Left renal pelvis (tissue), 4 donors: ENCODE data around the gene LRRC42. TPM values are rescaled to one million over a fixed set of nuclear protein-coding genes. Genes with fewer than 3 reads are reported as not detected.
"Not testable (repeated sequence)": the region's sequence is repeated elsewhere in the genome, so short reads cannot be mapped to it uniquely, and the experiment has no call there.

Experiments used
- DNase-seq, 4 donors: peaks; one replicate each; pipeline ENCODE4 v3.0.0-alpha.2; 2013; ENCODE audit warnings: low read depth in 4 of 4, low spot score in 3 of 4
- polyA plus RNA-seq, 4 donors: library from polyadenylated mRNA; unstranded; fragments of 120-200 nt; gene quantifications; one replicate each; pipeline ENCODE4 v1.2.1, GENCODE V29; 2013; ENCODE audit not compliant: insufficient read length in 4 of 4

The LRRC42 gene
- polyA plus RNA-seq, 4 donors = 34.9 to 45.8 (median 43.5) TPM

DNA sequence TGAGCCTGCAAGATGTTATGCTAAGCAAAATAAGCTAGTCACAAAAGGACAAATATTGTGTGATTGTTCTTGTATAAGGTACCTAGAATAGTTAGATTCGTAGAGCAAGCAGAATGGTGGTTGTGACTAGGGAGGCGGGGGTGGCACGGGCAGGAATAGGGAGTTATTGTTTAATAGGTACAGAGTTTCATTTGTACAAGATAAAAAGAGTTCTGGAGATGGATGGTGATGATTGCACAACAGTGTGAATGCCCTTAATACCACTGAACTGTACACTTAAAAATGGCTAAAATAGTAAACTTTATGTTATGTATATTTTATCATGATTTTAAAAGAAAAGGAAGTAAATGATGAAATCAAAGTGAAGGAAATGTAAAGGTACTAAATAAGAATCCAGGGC is 20.6 kb downstream of the LRRC42 start:
- no peak for DNase-seq

DNA sequence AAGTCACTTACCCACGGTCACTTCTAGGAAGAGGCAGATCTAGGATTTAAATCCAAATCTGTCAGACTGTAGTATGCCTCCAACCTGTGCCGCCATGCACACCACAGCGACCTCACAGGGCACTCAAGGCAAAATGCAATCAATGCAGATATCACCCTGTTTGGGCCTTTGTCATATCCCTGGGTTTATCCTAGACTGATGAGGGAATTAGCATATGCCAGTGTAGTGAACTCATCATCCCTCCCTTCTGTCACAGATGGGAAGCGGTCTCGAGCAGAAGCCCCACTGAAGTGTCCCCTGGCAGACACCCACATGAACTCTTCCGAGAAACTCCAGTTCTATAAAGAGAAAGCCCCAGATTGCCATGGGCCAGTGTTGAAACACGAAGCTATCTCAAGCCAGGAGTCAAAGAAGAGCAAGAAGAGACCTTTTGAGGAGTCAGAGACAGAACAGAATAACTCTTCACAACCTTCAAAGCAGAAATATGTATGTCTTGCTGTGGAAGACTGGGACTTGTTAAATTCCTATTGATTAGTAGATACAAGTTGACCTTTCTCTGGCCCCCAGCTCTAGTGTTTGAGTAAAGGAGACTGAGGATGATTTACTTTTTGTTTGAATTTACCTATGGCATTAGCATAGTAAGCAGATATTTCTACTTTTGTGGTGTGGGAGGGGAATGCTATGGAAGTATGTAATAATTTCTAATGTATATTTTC is 21.4 kb downstream of the LRRC42 start:
- no peak for DNase-seq

DNA sequence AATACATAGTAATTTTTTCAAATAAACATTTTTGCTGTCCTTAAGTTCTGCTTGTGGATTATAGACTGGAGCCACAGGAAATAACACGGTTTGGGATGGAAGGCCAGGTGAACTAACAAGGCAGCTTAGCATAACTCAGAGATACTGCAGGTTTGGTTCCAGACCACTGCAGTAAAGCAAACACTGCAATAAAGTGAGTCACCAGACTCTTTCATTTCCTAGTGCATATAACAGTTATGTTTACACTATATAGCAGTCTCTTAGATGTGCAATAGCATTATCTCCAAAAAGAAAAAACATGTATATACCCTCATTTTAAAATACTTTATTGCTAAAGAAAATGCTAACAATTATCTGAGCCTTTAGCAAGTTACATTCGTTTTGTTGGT is 22.0 kb downstream of the LRRC42 start:
- no peak for DNase-seq

DNA sequence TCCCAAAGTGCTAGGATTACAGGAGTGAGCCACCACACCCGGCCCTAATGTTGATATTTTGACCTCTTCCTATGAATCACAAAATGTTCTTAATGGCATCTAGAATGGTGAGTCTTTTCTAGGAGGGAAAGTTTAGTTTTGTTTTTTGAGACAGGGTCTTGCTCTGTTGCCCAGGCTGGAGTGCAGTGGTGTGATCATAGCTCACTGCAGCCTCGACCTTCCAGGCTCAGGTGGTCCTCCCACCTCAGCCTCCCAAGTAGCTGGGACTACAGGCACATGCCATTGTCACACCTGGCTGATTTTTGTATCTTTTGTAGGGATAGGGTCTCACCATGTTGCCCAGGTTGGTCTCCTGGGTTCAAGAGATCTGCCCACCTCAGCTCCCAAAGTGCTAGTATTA is 23.2 kb downstream of the LRRC42 start:
- not testable (repeated sequence) for DNase-seq

DNA sequence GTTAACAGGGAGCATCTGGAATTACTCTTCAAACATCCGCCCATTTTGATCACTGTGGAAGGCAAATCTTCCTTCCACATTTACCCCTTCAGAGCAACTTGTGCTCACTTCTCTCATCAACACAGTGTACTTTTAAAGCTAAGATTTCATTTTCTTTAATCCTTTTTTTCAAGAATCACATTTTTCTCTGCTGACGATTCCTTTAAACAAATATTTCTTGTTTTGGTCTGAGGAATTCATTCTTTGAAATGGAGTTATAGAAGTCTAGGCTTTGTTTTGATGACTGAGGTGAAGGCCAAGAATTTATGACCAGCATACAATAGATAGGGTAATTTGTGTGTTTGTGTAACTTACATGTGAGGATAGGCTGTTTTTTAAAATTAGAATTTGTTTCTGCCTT is 25.6 kb downstream of the LRRC42 start:
- no peak for DNase-seq

DNA sequence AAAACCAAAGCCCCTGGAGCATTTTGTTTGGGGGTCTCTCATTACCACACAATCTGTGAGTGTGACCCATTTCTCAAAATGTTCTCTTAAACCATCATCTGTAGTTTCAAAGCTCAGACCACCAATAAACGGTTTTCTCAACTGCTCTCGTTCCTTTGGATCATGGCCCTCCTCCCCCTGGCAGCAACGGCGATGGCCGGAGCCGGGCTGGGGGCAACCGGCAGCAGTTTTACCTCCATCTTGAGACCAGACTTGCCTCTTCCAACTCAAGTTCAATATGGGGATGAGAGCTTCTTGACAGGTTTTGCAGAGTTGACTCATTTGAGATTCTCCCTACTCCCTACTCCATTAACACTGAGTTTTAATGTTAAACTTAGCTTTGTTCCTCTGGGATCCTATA is 29.7 kb downstream of the LRRC42 start:
- no peak for DNase-seq

DNA sequence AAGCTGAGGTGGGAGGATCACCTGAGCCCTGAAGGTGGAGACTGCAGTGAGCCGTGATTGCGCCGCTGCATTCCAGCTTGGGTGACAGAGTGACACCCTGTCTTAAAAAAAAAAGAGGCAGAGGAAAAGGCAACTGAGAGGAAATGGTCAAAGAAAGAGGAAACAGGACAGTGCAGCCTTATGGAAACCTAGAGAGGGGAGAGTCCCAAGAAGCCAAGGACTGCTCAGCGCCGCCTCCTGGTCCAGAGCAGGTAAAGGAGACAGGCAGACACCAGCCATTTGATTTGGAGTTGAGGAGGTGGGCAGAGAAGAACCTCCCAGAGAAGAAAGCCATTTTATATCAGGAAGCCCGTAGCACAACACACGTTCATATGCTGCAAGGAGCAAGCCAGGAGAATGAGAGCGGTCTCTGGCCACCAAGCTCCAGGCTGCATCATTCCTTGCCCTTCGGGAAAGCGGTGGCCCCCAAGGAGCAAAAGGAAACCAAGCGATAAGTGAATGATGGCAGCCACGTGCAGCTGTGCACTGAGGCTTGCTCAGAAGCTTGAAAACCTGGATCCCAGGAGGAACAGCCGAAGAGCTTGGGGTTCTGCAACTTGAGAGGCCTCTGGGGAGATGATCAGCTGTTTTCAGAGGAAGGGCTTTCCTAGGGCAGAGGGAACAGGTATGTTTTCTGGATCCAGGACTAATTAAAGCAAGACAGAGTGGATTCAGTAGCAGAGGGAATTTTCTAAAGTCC is 33.7 kb downstream of the LRRC42 start:
- DNase-seq = no peak

DNA sequence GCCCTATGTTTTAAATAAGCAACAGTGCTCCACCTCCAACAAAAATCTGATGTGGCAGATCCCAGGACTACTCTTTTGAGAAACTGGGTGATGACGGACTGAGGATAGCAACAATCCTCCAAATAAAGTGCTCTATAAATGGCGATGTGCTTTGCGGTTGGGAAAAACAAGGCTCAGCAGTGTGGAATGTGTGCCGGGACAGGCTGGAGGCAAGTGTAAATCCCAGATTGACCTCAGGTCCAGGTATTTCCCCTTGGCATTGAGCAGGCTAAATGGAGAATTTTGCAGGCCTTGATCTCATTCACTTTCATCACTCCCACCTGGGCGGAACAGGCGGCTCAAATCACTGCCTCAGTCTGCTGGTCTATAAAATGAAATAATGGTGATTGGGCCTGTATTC is 35.1 kb downstream of the LRRC42 start:
- DNase-seq = no peak

DNA sequence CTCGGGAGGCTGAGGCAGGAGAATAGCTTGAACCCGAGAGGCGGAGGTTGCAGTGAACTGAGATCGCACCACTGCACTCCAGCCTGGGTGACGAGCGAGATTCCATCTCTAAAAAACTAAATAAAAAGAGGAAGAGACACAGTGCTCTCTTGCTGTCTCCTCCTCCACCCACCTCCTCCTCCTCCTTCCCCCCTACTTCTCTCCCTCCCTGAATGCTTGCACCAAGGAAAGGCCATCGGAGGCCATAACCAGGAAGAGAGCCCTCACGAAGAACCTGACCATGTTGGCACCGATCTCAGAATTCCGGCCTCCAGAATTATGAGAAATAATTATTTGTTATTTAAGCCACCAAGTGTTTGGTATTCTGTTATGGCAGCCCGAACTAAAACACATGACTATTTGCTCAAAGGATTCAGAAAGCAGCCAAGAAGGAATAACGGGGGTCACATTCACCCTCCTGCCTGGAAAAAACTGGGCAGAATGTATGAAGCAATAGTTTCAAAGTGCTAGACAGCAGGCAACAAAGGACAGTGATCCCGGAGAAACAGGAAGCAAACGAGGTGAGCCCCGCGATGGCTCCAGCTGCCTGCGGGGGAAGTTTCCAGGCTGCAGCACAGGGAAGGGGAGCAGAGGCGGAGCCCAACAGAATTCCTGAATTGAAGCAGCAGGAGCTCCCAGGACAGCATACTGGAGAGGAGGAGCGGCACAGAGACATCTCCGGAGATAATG is 36.0 kb downstream of the LRRC42 start:
- DNase-seq = peak; percentile 24 to 39 (median 34)

DNA sequence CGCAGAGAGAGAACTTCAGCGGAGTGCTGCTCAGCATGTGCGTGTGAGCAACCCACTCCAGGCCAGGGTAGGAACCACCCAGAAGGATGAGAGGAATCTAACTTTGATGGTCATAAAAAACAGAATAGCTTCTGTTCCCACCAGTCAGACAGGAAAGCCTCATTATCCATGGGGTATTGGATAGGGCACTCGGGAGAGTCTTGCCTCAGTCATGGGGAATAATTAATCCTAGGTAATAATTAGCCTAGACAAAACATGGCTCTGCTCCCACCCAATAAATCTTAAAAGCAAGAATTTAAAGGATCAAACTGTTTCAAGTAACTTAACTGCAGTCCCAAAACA is 36.6 kb downstream of the LRRC42 start:
- peak; percentile 22 to 30 (median 22) for DNase-seq

DNA sequence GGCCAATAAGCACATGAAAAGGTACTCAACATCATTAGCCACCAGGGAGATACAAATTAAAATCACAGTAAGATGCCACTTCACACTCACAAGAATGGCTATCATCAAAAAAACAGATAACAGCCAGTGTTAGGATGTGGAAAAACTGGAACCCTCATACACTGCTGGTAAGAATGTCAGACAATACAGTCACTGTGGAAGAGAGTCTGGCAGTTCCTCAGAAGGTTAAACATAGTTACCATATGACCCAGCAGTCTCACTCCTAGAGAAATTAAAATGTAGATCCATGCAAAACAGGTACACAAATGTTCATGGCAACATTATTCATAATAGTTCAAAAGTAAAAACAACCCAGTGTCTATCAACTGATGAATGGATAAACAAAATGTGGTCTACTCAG is 38.6 kb downstream of the LRRC42 start:
- no peak for DNase-seq

DNA sequence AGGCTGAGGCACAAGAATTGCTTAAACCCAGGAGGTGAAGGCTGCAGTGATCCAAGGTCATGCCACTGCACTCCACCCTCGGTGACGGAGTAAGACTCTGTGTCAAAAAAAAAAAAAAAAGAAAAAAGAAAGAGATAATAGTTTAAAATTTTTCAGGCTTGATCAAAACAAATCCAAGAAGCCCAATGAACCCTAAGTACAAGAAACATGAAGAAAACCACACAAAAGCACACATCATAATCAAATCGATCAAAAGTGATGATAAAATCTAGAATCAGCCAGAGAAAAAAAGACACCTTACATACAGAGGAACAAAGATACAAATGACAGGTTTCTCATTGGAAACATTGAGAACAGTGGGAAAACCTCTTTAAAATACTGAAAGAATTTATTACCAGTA is 40.3 kb downstream of the LRRC42 start:
- DNase-seq = no peak

DNA sequence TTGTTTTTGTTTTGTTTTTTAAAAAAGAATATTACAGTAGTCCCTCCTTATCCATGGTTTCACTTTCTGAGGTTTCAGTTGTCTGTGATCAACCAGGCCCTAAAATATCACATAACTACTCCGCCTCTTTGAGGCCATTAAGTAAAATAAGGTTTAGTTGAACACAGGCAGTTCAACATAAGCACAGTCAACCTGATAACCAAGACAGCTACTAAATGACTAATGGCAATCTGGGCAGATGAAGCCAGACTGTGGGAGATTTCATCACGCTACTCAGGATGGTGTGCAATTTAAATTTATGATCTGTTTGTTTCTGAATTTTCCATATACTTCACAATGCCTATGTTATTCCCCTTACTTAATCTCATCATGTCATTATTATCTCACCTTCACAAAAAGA is 41.7 kb downstream of the LRRC42 start:
- DNase-seq = no peak

DNA sequence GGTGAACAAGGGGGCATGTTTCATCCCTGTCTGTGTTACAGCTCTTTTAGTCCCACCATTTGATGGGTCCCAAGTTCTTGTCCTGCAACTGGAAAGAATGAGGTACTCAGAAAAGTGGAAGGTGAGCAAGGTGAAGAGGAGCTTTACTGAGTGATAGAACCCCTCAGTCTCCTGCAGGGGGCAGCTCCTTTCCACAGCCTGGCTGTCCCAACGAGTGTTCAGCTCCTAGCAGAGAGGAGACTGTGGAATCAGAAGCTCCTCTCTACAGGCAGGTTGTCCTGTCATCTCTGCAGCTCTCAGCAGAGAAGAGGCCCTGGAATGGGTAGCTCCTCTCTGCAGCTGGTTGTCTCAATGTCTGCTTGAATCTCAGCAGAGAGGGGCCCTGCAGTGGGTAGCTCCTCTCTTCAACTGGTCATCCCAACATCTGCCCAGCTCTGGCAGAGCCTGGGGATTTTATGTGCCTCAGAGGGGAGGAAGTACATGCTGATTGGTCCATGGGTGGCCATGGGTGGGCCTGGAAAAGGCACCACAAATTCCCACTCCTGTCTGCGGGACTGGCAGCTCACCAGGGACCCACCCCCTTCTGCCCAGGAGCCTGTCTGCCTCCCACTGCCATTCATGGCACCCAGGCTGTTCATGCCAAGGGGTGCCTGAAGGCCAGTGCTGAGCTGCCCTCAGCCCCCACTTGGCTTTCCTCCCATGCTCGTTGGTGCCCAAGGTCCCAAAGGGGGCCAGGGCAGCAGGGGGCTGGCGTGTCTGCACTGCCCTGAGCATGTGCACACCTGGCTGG is 46.1 kb downstream of the LRRC42 start:
- no peak for DNase-seq

DNA sequence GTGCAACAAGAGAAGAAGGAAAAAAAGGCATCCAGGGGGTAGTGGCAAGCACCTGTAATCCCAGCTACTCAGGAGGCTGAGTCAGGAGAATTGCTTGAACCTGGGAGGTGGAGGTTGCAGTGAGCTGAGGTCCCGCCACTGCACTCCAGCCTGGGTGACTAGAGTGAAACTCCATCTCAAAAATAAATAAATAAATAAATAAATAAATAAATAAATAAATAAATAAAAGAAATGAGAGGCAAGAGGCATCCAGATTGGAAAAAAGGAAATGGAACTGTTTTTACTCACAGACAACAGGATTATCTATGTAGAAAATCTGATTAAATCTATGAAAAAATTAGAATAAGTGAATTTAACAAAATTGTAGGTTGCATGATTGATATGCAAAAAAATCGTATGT is 48.4 kb downstream of the LRRC42 start:
- DNase-seq = not testable (repeated sequence)

DNA sequence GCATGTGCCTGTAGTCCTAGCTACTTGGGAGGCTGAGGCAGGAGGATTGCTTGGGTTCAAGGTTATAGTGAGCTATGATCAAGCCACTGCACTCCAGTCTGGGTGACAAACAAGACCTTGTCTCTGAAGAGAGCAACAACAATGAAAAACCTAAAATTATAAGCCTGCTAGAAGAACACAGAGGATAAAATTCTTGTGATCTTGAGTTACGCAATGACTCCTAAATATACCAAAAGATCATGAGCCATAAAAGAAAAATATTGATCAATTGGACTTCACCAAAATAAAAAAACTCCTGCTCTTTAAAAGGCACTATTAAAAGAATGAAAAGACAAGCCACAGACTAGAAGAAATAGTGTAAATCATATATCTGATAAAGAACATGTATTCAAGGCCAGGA is 49.5 kb downstream of the LRRC42 start:
- DNase-seq = no peak

DNA sequence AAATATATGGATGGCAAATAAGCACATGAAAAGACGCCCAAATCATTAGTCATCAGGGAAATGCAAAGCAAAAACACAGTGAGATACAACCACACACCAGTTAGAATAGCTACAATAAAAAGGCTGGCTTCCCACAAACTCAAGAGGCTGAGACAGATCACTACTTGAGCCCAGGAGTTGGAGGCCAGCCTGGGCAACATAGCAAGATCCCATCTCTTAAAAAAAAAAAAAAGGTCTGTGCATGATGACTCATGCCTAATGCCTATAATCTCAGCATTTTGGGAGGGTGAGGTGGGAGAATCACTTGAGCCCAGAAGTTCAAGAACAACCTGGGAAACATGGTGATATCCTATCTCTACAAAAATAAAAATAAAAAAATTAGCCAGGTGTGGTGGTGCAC is 52.1 kb downstream of the LRRC42 start:
- DNase-seq = no peak

DNA sequence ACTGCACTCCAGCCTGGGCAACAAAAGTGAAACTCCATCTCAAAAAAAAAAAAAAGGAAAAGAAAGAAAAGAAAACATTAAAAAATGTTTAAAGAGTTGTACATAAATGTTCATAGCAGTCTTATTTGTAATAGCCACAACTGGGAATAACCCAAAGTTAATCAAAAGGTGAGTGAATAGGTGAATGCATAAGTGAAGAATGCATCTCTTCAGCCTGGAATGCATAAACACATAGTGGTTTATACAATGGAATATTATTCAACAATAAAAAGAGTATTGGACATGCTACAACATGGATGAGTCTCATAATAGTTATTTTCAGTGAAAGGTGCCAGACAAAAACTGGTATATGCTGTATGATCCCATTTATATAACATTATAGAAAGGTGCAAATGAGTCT is 53.8 kb downstream of the LRRC42 start:
- DNase-seq = no peak

DNA sequence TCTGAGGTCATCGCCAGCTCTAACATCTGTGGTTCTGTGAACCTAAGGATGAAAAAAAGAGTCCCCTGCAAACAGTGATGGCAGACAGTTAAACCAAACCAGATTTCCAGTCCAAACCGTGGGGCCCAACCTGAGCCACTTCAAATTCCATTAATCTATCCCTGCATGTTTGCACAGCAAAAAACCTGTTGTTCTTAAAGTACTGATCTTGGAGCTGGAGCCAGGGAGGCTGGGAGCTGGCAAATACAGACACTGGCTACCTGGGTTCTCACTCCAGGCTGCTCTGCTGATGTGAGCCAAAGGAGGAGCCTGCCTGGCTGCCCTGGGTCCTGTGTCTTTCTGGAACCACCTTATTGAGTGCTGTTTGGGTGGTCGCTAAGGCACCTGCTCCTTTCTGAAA is 55.4 kb downstream of the LRRC42 start:
- no peak for DNase-seq

DNA sequence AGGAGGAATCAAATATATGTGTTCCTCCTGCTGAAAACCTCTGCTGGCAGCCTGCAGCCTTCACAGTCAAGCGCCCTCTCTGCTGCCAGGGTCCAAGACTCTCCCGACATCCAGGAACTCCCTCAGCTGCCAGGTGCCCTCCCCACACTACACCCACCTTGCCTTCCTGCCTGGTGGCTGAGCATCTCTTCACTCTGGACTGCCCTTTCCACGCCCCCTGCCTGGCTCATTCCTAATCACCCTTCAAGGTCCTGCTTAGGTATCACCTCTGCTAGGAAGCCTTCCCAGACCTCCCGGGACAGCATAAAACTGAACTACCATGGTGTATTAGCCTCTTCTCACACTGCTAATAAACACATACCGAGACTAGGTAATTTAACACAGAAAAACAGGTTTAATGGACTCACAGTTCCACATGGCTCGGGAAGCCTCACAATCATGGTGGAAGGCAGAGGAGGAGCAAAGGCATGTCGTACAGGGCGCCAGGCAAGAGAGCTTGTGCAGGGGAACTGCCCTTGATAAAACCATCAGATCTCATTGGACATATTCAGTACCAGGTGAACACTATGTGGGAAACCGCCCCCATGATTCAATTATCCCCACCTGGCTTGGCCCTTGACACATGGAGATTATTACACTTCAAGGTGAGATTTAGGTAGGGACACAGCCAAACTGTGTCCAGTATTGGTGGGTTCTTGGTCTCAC is 56.5 kb downstream of the LRRC42 start:
- DNase-seq = no peak
